Gastrocnemius medialis (tissue), 4 donors: ENCODE results near the gene DCAF4L1. TPM values are rescaled to one million over a fixed set of nuclear protein-coding genes. Genes with fewer than 3 reads are reported as not detected.

ENCODE experiments used
- ATAC-seq, 2 donors: fragments of 150-250 bp; one replicate each; pipeline ENCODE4 v1.9.1; 2016
- DNase-seq, 2 donors: peaks; one replicate each; pipeline ENCODE4 v3.0.0-alpha.2; 2019
- H3K27ac ChIP-seq, 4 donors: fragments of 200-600 bp; sonication (generic); 1 replicate in 1 of 4; 2 replicates in 3 of 4; pipeline ENCODE4 v1.5.1; 2016 to 2018; ENCODE audit warnings: mild to moderate bottlenecking in 2 of 4, moderate library complexity in 1 of 4
- H3K27me3 ChIP-seq, 3 donors: fragments of 200-600 bp; sonication (generic) in 2 of 3; 1 replicate in 1 of 3; 2 replicates in 2 of 3; pipeline versions ENCODE4 v1.5.1 to v1.6.0; 2016 to 2019; ENCODE audit warnings: mild to moderate bottlenecking in 1 of 3, moderate library complexity in 1 of 3
- H3K36me3 ChIP-seq, 2 donors: fragments of 200-600 bp; sonication (generic) in 1 of 2; one replicate each; pipeline ENCODE4 v1.5.1; 2017 to 2018
- H3K4me1 ChIP-seq, 2 donors: fragments of 200-600 bp; sonication (generic) in 1 of 2; one replicate each; pipeline ENCODE4 v1.5.1; 2016 to 2017; ENCODE audit warnings: mild to moderate bottlenecking in 2 of 2
- H3K4me3 ChIP-seq, 4 donors: fragments of 200-600 bp; sonication (generic) in 3 of 4; 1 replicate in 1 of 4; 2 replicates in 3 of 4; pipeline ENCODE4 v1.5.1; 2016 to 2019; ENCODE audit warnings: mild to moderate bottlenecking in 2 of 4
- H3K9me3 ChIP-seq, 3 donors: fragments of 200-600 bp; sonication (generic) in 2 of 3; 1 replicate in 1 of 3; 2 replicates in 2 of 3; pipeline ENCODE4 v1.5.1; 2016 to 2019
- POLR2A ChIP-seq, 2 donors: fragments of 450-650 bp; IDR thresholded peaks; one replicate each; pipeline ENCODE4 v1.6.1; 2017; ENCODE audit warnings: antibody characterized with exemption in 2 of 2, mild to moderate bottlenecking in 2 of 2, moderate library complexity in 2 of 2
- in situ Hi-C, 4 donors: fragments of 200-750 bp; cut with MboI; loops; one replicate each; pipeline versions ENCODE4 v1.15.0 to v1.8.0; 2017; ENCODE audit warnings: low sequenced_read_pairs in 4 of 4
- intact Hi-C: fragments of 100-400 bp; cut with DNase I; formaldehyde crosslinking; loops from one replicate; pipeline ENCODE4 v1.15.1; 2023; ENCODE audit warnings: low total_unique reads
- total RNA-seq, 4 donors: library from RNA; depleted of rRNA; stranded (reverse); fragments of >200 nt; gene quantifications; one replicate each; pipeline versions ENCODE4 v1.1.0 to v1.2.3, GENCODE V29; 2016
- TF ChIP-seq, protein P1 (sequence below), 5 experiments: fragments of 450-650 bp in 3 of 5; fragments of 200-600 bp in 2 of 5; sonication (generic) in 2 of 5; IDR thresholded peaks in 4 of 5; conservative IDR thresholded peaks in 1 of 5; 1 replicate in 4 of 5; 2 replicates in 1 of 5; pipeline ENCODE4 v1.5.1; 2016 to 2019; ENCODE audit warnings: antibody characterized with exemption in 5 of 5, mild to moderate bottlenecking in 3 of 5, moderate library complexity in 3 of 5

DCAF4L1 gene
- total RNA-seq, 4 donors from 2014 or later, result 0.20 to 1.7 (median 0.70) TPM

- Histone ChIP-seq H3K4me3 (no peak overlapping the region), H3K27ac (no peak overlapping the region), H3K27me3 (no peaks in the 10 kb centered on the region), H3K9me3 (no peaks in the 10 kb centered on the region), H3K4me1 (no peaks in the 10 kb centered on the region), H3K36me3 (no peaks in the 10 kb centered on the region)
- no peak for ATAC-seq
- in situ Hi-C loops, result no loop called here
- intact Hi-C loops, result no loop called here
- no peak for TF ChIP-seq POLR2A (IDR thresholded peaks at IDR 0.05)
- DNase-seq, result no peak
These were observed 17.2 kb upstream of the DCAF4L1 start for GRCh38 chr4:41964401-41964800.

GRCh38 chr4:41967392-41967791, 14.2 kb upstream of the DCAF4L1 start:
- Histone ChIP-seq H3K4me3 (no peak overlapping the region), H3K4me1 (no peaks in the 10 kb centered on the region), H3K9me3 (no peaks in the 10 kb centered on the region), H3K27ac (no peak overlapping the region), H3K27me3 (no peaks in the 10 kb centered on the region), H3K36me3 (no peaks in the 10 kb centered on the region)
- intact Hi-C loops (no loop called here), in situ Hi-C loops (no loop called here)
- ATAC-seq (no peak), DNase-seq (no peak)
- TF ChIP-seq POLR2A (IDR thresholded peaks at IDR 0.05), result no peak
- TF ChIP-seq, protein P1, sequence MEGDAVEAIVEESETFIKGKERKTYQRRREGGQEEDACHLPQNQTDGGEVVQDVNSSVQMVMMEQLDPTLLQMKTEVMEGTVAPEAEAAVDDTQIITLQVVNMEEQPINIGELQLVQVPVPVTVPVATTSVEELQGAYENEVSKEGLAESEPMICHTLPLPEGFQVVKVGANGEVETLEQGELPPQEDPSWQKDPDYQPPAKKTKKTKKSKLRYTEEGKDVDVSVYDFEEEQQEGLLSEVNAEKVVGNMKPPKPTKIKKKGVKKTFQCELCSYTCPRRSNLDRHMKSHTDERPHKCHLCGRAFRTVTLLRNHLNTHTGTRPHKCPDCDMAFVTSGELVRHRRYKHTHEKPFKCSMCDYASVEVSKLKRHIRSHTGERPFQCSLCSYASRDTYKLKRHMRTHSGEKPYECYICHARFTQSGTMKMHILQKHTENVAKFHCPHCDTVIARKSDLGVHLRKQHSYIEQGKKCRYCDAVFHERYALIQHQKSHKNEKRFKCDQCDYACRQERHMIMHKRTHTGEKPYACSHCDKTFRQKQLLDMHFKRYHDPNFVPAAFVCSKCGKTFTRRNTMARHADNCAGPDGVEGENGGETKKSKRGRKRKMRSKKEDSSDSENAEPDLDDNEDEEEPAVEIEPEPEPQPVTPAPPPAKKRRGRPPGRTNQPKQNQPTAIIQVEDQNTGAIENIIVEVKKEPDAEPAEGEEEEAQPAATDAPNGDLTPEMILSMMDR (IDR thresholded peaks at IDR 0.05 in 4 of 5, conservative IDR thresholded peaks at IDR 0.05 in 1 of 5), result no peak

GRCh38 chr4:41969671-41970070, 11.9 kb upstream of the DCAF4L1 start:
- ATAC-seq (no peak), DNase-seq (no peak)
- Histone ChIP-seq H3K27ac (no peak overlapping the region), H3K4me1 (no peaks in the 10 kb centered on the region), H3K36me3 (no peaks in the 10 kb centered on the region), H3K4me3 (no peak overlapping the region), H3K9me3 (no peaks in the 10 kb centered on the region), H3K27me3 (no peaks in the 10 kb centered on the region)
- no peak for TF ChIP-seq POLR2A (IDR thresholded peaks at IDR 0.05)
- TF ChIP-seq, protein P1 (IDR thresholded peaks at IDR 0.05 in 4 of 5, conservative IDR thresholded peaks at IDR 0.05 in 1 of 5), result no peak
- intact Hi-C loops, result no loop called here
- in situ Hi-C loops, result no loop called here

DNA sequence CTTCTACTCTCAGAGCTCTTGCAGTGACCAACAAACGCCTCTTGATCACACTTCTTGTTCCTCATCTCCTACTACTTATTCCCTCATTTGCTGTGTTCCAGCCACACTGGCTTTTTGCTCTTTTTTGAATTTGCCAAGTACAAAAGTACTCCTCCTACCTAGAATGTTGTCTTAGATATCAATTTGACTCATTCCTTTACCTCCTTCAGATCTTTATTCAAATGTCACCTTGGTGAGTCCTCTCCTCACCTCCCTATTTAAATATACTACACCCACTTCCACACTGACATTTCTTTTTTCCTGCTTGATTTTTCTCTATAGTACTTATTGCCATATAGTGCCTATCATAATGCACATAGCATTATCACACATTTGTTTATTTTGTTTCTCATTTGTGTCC, 6.2 kb upstream of the DCAF4L1 start:
- in situ Hi-C loops (no loop called here), intact Hi-C loops (no loop called here)
- Histone ChIP-seq H3K27me3 (no peaks in the 10 kb centered on the region), H3K9me3 (no peaks in the 10 kb centered on the region), H3K4me1 (peaks cover 7 to 13% of the 10 kb centered on the region in 2 donors), H3K36me3 (no peaks in the 10 kb centered on the region), H3K27ac (no peak overlapping the region), H3K4me3 (no peak overlapping the region)
- TF ChIP-seq, protein P1 (IDR thresholded peaks at IDR 0.05 in 4 of 5, conservative IDR thresholded peaks at IDR 0.05 in 1 of 5), result no peak
- no peak for TF ChIP-seq POLR2A (IDR thresholded peaks at IDR 0.05)
- ATAC-seq (no peak), DNase-seq (no peak)

DNA sequence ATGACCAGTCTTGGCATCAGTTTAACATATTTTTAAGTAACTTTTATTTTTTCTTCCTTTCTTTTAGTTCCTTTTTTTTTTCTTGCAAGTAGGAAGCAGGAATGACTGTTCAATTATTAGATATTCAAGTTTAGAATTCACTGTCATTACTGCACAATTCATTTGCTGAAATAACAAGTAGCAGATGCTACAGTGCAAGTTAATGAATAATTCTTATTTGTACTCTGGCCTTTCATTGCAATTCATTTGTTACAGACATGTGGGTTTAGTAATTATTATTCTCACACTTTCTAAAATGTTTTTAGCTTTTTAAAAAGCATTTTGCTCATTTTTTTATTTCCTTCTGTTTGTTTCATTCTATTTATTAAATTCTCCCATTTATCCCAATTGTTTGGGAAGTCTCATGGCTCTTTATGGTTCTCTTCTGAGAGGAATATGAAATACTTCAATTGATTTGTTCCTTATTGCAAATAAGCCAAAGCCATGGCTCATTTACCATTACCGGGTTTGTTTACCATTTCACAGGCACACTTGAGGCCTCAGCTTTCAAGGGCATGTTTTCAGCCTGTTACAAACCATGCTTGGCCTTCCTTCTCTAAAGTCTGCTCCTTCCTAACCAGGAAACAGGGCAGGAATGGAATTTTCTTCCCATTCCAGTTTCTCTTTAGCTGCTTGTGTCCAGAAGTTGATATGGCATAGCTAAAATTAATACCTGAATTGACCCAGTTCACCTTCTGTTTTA, 4.6 kb upstream of the DCAF4L1 start:
- no peak for ATAC-seq
- Histone ChIP-seq H3K36me3 (no peaks in the 10 kb centered on the region), H3K27me3 (no peaks in the 10 kb centered on the region), H3K4me3 (no peak overlapping the region), H3K4me1 (peaks cover 7 to 13% of the 10 kb centered on the region in 2 donors), H3K9me3 (no peaks in the 10 kb centered on the region), H3K27ac (no peak overlapping the region)
- intact Hi-C loops, result no loop called here
- no peak for TF ChIP-seq POLR2A (IDR thresholded peaks at IDR 0.05)
- TF ChIP-seq, protein P1 (IDR thresholded peaks at IDR 0.05 in 4 of 5, conservative IDR thresholded peaks at IDR 0.05 in 1 of 5), result no peak
- in situ Hi-C loops, result no loop called here
- DNase-seq, result no peak
